Adipocyte (in vitro differentiated cells): Measurements from ENCODE around the gene EME2.
A peak's percentile ranks its signal among the peaks of the same experiment; 100 is the strongest.

Experiments
- DNase-seq: peaks from one replicate; pipeline ENCODE4 v3.0.0-alpha.2; 2015; ENCODE audit warnings: low read depth
- H3K27me3 ChIP-seq: replicated peaks from 2 replicates; pipeline ENCODE4 v1.7.0; 2013; ENCODE audit warnings: mild to moderate bottlenecking, low read length, moderate library complexity; ENCODE audit not compliant: control insufficient read depth, insufficient read depth
- H3K36me3 ChIP-seq: 2 replicates; pipeline ENCODE4 v1.7.0; 2013; ENCODE audit warnings: low read length, mild to moderate bottlenecking, moderate library complexity; ENCODE audit not compliant: control insufficient read depth, insufficient read depth, severe bottlenecking
- H3K4me1 ChIP-seq: 2 replicates; pipeline ENCODE4 v1.7.0; 2013; ENCODE audit warnings: mild to moderate bottlenecking, low read length, moderate library complexity; ENCODE audit not compliant: control insufficient read depth, insufficient read depth
- H3K4me3 ChIP-seq: 2 replicates; pipeline ENCODE4 v1.7.0; 2013; ENCODE audit warnings: mild to moderate bottlenecking, low read length, moderate library complexity
- H3K9ac ChIP-seq: 2 replicates; pipeline ENCODE4 v1.7.0; 2013; ENCODE audit warnings: mild to moderate bottlenecking, low read length, moderate library complexity
- H3K9me3 ChIP-seq: 2 replicates; pipeline ENCODE4 v1.7.0; 2013; ENCODE audit warnings: mild to moderate bottlenecking, low read length, moderate library complexity; ENCODE audit not compliant: control insufficient read depth

EME2 gene

DNA sequence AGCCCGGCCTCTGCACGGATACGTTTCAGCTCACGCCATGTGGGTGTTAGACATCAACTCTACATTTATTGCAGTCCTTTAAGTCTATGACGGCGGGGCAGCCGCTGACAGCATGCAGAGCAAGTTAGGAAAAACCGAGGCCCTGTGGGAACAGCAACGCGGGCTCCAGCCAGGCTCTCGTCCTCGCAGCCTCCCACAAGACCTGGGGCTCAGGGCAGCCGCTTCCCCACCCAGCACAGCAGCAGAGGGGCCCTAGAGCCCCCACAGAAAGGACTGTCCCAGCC is 4.0 kb downstream of the EME2 start:
- H3K9me3 ChIP-seq, result no peaks in the 10 kb centered on the region
- H3K36me3 ChIP-seq, result peaks cover 26% of the 10 kb centered on the region
- H3K27me3 ChIP-seq, result no peaks in the 10 kb centered on the region
- H3K9ac ChIP-seq, result no peak overlapping the region
- no peak for DNase-seq
- H3K4me3 ChIP-seq, result no peak overlapping the region
- peaks cover 24% of the 10 kb centered on the region for H3K4me1 ChIP-seq

GRCh38 chr16:1776991-1777374 is 4.4 kb downstream of the EME2 start:
- Histone ChIP-seq H3K4me3 (no peak overlapping the region), H3K4me1 (peaks cover 21% of the 10 kb centered on the region)

GRCh38 chr16:1777375-1778199 is 5.0 kb downstream of the EME2 start:
- H3K36me3 ChIP-seq, result peaks cover 26% of the 10 kb centered on the region
- DNase-seq, result no peak
- H3K27me3 ChIP-seq, result no peaks in the 10 kb centered on the region

More at GRCh38 chr16:1776991-1777374, 4.4 kb downstream of the EME2 start:
- no peak overlapping the region for H3K9ac ChIP-seq
- no peaks in the 10 kb centered on the region for H3K9me3 ChIP-seq
- no peak for DNase-seq
- H3K27me3 ChIP-seq, result no peaks in the 10 kb centered on the region
- H3K36me3 ChIP-seq, result peaks cover 26% of the 10 kb centered on the region

GRCh38 chr16:1778200-1779179 is 5.9 kb downstream of the EME2 start:
- Histone ChIP-seq H3K36me3 (peaks cover 26% of the 10 kb centered on the region), H3K4me3 (no peak overlapping the region)
- no peak for DNase-seq

More at GRCh38 chr16:1777375-1778199, 5.0 kb downstream of the EME2 start:
- no peak overlapping the region for H3K4me3 ChIP-seq
- peaks cover 16% of the 10 kb centered on the region for H3K4me1 ChIP-seq
- no peak overlapping the region for H3K9ac ChIP-seq
- H3K9me3 ChIP-seq, result no peaks in the 10 kb centered on the region

DNA sequence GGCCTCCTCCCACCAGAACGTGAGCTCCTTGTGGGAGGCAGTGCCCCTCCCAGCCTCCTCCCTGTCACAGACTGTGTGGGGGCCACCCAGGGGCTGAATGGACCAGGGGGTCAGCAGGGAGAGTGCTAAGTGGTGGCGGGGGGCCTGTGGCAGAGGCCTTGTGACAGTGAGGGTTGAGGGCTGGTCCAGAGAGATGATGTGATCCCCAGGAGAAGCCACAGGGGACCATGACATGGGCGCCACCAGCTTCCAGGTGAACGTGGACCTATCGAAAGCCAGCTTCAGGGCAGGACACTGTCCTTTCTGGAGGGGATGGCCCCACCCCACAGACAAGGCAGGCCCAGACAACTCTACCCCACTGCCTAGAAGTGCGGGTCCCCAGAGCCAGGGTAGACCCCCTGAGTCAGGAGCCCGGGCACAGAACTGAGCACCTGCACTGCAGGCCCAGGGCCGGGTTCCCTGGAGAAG is 6.7 kb downstream of the EME2 start:
- no peak for DNase-seq
- H3K4me3 ChIP-seq, result no peak overlapping the region
- peaks cover 11% of the 10 kb centered on the region for H3K4me1 ChIP-seq
- no peaks in the 10 kb centered on the region for H3K27me3 ChIP-seq
- peaks cover 26% of the 10 kb centered on the region for H3K36me3 ChIP-seq
- H3K9me3 ChIP-seq, result no peaks in the 10 kb centered on the region
- H3K9ac ChIP-seq, result no peak overlapping the region

More at GRCh38 chr16:1778200-1779179, 5.9 kb downstream of the EME2 start:
- Histone ChIP-seq H3K9ac (no peak overlapping the region), H3K27me3 (no peaks in the 10 kb centered on the region), H3K9me3 (no peaks in the 10 kb centered on the region), H3K4me1 (peaks cover 16% of the 10 kb centered on the region)

DNA sequence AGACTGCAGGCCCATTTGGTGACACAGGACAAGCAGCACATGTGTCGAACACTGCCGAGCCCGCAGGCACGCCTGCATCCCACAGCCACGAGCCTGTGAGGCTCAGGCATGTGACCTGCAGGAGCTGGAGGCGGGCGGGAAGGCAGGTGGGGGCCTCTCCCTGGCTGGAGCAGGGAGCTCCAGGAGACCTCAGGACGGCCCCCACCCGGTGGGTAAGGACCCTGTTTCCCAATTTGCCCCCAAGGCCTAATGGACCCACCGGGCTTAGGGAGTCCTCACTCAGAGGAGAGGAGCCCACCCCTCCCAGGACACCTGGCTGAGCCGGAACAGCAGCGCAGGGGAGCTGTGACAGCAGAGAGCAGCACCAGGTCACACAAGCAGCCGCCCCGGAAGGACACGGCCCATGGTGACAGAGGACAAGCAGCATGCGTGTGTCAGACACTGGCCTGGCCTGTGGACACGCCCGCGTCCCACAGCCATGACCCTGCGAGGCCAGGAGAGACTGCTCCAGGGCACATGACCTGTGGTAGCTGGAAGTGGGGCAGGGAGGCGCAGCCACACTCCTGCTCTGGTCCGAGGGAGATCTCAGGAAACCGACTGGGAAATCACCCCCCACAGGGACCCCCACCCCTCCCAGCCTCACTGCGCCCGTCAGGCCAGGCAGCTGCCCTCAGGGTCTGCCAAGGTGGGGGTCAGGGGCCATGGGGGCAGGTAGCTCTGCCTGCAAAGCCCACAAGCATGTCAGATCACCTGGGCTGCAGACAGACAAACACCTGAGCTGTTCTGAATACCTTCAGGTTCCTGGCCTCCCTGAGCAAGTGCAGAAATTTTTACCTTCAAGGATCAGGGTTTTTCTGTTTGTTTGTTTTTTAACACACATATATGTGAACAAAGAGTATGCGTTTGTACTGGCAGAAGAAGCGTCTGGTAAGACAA is 7.4 kb downstream of the EME2 start:
- Histone ChIP-seq H3K27me3 (no peaks in the 10 kb centered on the region), H3K9me3 (no peaks in the 10 kb centered on the region), H3K9ac (no peak overlapping the region), H3K36me3 (peaks cover 25% of the 10 kb centered on the region), H3K4me1 (peaks cover 5% of the 10 kb centered on the region), H3K4me3 (no peak overlapping the region)
- no peak for DNase-seq

DNA sequence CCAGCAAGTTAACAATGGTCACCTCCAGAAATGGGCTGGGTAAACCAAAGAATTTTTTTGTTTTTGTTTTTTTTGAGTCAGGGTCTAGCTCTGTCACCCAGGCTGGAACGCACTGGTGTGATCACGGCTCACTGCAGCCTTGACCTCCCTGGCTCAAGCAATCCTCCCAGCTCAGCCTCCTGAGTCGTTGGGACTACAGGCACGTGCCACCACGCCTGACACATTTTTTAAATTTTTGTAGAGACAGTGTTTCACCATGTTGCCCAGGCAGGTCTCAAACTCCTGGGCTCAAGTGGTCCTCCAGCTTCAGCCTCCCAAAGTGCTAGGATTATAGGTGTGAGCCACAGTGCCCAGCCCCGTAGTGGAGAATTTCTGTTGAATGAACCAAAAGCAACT is 8.1 kb downstream of the EME2 start:
- DNase-seq, result no peak
- H3K36me3 ChIP-seq, result peaks cover 18% of the 10 kb centered on the region
- H3K4me3 ChIP-seq, result no peak overlapping the region

DNA sequence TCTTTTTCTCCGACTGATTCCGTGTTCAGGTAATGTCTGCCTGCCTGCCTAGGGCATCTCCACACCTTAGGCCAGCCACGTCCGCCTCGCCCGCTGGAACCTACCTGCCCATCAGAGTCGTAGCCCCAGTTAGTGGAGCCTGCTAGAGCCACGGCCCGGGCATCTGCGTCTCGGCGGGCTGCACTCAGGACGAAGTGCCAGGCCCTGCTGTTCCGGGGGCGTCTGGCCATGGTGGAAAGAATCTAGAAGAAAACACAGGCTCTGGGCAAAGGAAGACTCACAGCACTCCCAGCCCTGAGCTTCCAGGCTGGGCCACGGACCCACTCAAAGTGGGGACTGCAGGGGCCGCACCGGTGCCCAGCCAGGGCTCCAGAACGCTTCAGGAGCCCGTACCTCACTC is 8.6 kb downstream of the EME2 start:
- peak overlapping the region; percentile 88 for H3K4me3 ChIP-seq
- H3K27me3 ChIP-seq, result no peaks in the 10 kb centered on the region
- peaks cover 5% of the 10 kb centered on the region for H3K4me1 ChIP-seq
- peak overlapping the region; percentile 89 for H3K9ac ChIP-seq
- no peak for DNase-seq
- no peaks in the 10 kb centered on the region for H3K9me3 ChIP-seq
- peaks cover 15% of the 10 kb centered on the region for H3K36me3 ChIP-seq

More for the DNA sequence above, 8.1 kb downstream of the EME2 start:
- H3K9me3 ChIP-seq, result no peaks in the 10 kb centered on the region
- H3K9ac ChIP-seq, result peak overlapping the region; percentile 89
- peaks cover 5% of the 10 kb centered on the region for H3K4me1 ChIP-seq
- no peaks in the 10 kb centered on the region for H3K27me3 ChIP-seq

GRCh38 chr16:1781758-1782407 is 9.3 kb downstream of the EME2 start:
- Histone ChIP-seq H3K36me3 (peaks cover 11% of the 10 kb centered on the region), H3K9ac (peak overlapping the region; percentile 89), H3K4me3 (peak overlapping the region; percentile 88), H3K9me3 (no peaks in the 10 kb centered on the region), H3K4me1 (peaks cover 5% of the 10 kb centered on the region), H3K27me3 (no peaks in the 10 kb centered on the region)
- peak; percentile 56 for DNase-seq
